Activated B cell treated with CpG ODN at 0.5 μM for 24 hours (primary cell): ENCODE measurements around the gene INPPL1. TPM values are rescaled to one million over a fixed set of nuclear protein-coding genes. Genes with fewer than 3 reads are reported as not detected.

Experiments
- ATAC-seq: fragments of 200-7000 bp; cut with Tn5 transposase; one replicate; pipeline ENCODE4 v1.10.0; 2021; ENCODE audit warnings: low read depth, mild to moderate bottlenecking, moderate library complexity
- CTCF ChIA-PET: fragments of 350-600 bp; sonication (Branson Sonifier 250); formaldehyde crosslinking; loops from one replicate; lab custom pipeline; 2021; ENCODE audit warnings: antibody characterized with exemption; lab: Charles Lee
- POLR2A ChIA-PET: fragments of 350-600 bp; sonication (Branson Sonifier 250); formaldehyde crosslinking; loops from one replicate; lab custom pipeline; 2021; ENCODE audit warnings: antibody characterized with exemption; lab: Charles Lee
- DNase-seq: peaks from one replicate; pipeline ENCODE4 v3.0.0; 2022
- H3K27ac Mint-ChIP-seq: one replicate; pipeline ENCODE4 v1.8.0; 2020; ENCODE audit warnings: mixed read lengths
- H3K27me3 Mint-ChIP-seq: one replicate; pipeline ENCODE4 v1.8.0; 2021; ENCODE audit warnings: mixed read lengths
- H3K36me3 Mint-ChIP-seq: one replicate; pipeline ENCODE4 v1.8.0; 2021; ENCODE audit warnings: low read depth, mixed read lengths
- H3K4me1 Mint-ChIP-seq: one replicate; pipeline ENCODE4 v1.8.0; 2021; ENCODE audit warnings: mixed read lengths
- H3K4me3 Mint-ChIP-seq: one replicate; pipeline ENCODE4 v1.8.0; 2020; ENCODE audit warnings: mild to moderate bottlenecking, mixed read lengths
- H3K9me3 Mint-ChIP-seq: one replicate; pipeline ENCODE4 v1.8.0; 2020; ENCODE audit warnings: mixed read lengths
- CTCF ChIP-seq: fragments of 200-600 bp; IDR thresholded peaks from one replicate; pipeline ENCODE4 v1.8.0; 2022; ENCODE audit warnings: antibody characterized with exemption, mild to moderate bottlenecking
- intact Hi-C: fragments of 100-400 bp; cut with micrococcal nuclease; formaldehyde crosslinking; loops from one replicate; pipeline ENCODE4 v1.15.1; 2024
- total RNA-seq: library from RNA; stranded (reverse); gene quantifications from 2 replicates; pipeline ENCODE4 v1.2.3, GENCODE V29; 2022

INPPL1 gene
- total RNA-seq, 1 donor from 2014 or later = 129 TPM

DNA sequence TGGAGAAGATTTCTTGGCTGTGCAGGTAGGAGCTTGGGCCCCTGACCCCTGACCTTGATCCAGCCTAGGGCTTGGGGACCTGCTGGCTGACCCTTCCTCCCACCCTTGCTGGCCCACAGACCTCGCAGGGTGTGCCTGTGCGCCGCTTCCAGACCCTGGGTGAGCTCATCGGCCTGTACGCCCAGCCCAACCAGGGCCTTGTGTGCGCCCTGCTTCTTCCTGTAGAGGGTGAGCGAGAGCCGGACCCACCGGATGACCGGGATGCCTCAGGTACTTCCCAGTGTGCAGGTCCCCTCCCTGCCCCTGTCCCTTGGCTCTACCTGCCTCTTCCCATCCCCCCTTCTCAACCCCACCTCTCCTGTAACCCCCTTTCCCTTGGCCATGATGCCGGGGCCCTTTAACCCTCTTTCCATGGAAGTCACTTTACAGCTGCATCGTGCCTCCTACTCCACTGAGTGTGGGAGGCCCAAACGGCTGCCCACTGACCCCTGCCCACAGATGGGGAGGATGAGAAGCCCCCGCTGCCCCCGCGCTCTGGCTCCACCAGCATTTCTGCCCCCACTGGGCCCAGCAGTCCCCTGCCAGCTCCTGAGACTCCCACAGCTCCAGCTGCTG, 3.8 kb downstream of the INPPL1 start:
- POLR2A ChIA-PET = interaction anchor here (0.7 kb wide), 1 partner anchor 10 kb away, joined by 3 read pairs; no protein-coding TSS in a partner anchor
- no peak for DNase-seq
- intact Hi-C loops = loop anchor here (10.0 kb wide), 2 partner anchors 586 to 1156 kb away; partner anchors contain the start of gene ATG16L2

GRCh38 chr11:72228844-72229231, 4.3 kb downstream of the INPPL1 start:
- ChIA-PET POLR2A (no interaction called here), CTCF (no interaction called here)
- TF ChIP-seq CTCF = no peak
- H3K9me3 Mint-ChIP-seq = no peaks in the 10 kb centered on the region
- no peak overlapping the region for H3K4me3 Mint-ChIP-seq
- peaks cover 58% of the 10 kb centered on the region for H3K36me3 Mint-ChIP-seq
- no peaks in the 10 kb centered on the region for H3K27me3 Mint-ChIP-seq
- DNase-seq (no peak), ATAC-seq (no peak)
- H3K27ac Mint-ChIP-seq = no peak overlapping the region
- H3K4me1 Mint-ChIP-seq = peaks cover 18% of the 10 kb centered on the region
- intact Hi-C loops = loop anchor here (10.0 kb wide), 2 partner anchors 586 to 1156 kb away; partner anchors contain the start of gene ATG16L2

More for the DNA sequence above, 3.8 kb downstream of the INPPL1 start:
- Mint-ChIP-seq H3K36me3 (peaks cover 53% of the 10 kb centered on the region), H3K27ac (no peak overlapping the region), H3K27me3 (no peaks in the 10 kb centered on the region), H3K4me1 (peaks cover 13% of the 10 kb centered on the region), H3K9me3 (no peaks in the 10 kb centered on the region), H3K4me3 (no peak overlapping the region)
- CTCF ChIA-PET = no interaction called here
- no peak for ATAC-seq
- no peak for TF ChIP-seq CTCF

- H3K27ac Mint-ChIP-seq = no peak overlapping the region
- CTCF ChIA-PET = no interaction called here
- POLR2A ChIA-PET = no interaction called here
- H3K36me3 Mint-ChIP-seq = peaks cover 61% of the 10 kb centered on the region
- no peak for TF ChIP-seq CTCF
- intact Hi-C loops = loop anchor here (10.0 kb wide), 2 partner anchors 585 to 1155 kb away; partner anchors contain the start of gene ATG16L2
- H3K9me3 Mint-ChIP-seq = no peaks in the 10 kb centered on the region
- DNase-seq (no peak), ATAC-seq (no peak)
- H3K4me3 Mint-ChIP-seq = no peak overlapping the region
- no peaks in the 10 kb centered on the region for H3K27me3 Mint-ChIP-seq
- H3K4me1 Mint-ChIP-seq = peaks cover 24% of the 10 kb centered on the region
These were observed 4.9 kb downstream of the INPPL1 start for GRCh38 chr11:72229336-72229924.

DNA sequence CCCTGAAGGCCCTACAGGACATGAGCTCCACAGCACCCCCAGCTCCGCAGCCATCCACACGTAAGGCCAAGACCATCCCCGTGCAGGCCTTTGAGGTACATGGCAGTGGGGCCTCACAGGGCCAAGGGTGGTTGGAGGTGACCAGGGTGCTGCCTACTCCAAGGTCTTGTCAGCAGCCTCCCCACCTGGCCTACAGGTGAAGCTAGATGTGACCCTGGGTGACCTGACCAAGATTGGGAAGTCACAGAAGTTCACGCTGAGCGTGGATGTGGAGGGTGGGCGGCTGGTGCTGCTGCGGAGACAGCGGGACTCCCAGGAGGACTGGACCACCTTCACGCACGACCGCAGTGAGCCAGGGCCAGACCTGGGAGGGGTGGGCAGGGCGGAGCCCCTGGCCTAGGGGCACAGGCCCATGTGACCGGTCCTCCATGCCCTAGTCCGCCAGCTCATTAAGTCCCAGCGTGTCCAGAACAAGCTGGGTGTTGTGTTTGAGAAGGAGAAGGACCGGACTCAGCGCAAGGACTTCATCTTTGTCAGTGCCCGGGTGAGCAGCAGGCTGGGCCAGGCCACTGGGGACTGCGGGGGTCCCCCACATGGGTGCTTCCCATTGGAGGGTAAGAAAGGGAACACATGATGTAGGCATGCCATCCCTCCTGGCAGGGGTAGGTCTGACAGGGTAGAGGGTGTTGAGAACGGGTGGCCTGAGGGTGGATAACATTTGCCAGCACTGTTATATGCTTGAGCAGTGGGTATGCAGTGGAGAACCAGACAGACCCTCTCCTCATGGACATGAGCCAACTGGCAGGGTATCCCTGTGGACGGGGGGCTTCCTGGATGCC, 5.6 kb downstream of the INPPL1 start:
- peaks cover 68% of the 10 kb centered on the region for H3K36me3 Mint-ChIP-seq
- H3K4me1 Mint-ChIP-seq = peaks cover 28% of the 10 kb centered on the region
- ChIA-PET POLR2A (no interaction called here), CTCF (no interaction called here)
- no peaks in the 10 kb centered on the region for H3K27me3 Mint-ChIP-seq
- intact Hi-C loops = loop anchor here (10.0 kb wide), 2 partner anchors 585 to 1155 kb away; partner anchors contain the start of gene ATG16L2
- no peaks in the 10 kb centered on the region for H3K9me3 Mint-ChIP-seq
- DNase-seq (no peak), ATAC-seq (no peak)
- no peak overlapping the region for H3K27ac Mint-ChIP-seq
- no peak overlapping the region for H3K4me3 Mint-ChIP-seq
- TF ChIP-seq CTCF = no peak
